SK-N-SH (cell line): ENCODE results near the gene VPS8. TPM values are rescaled to one million over a fixed set of nuclear protein-coding genes. Genes with fewer than 3 reads are reported as not detected.
A peak's percentile ranks its signal among the peaks of the same experiment; 100 is the strongest.

Experiments used
- CTCF ChIA-PET: fragments of 300-600, 350-600 bp; formaldehyde crosslinking; extraction: SDS; loops from one replicate; lab custom pipeline; 2021; lab: Yijun Ruan, JAX
- POLR2A ChIA-PET: fragments of 350-600 bp; sonication (Branson Sonifier 250); formaldehyde crosslinking; extraction: SDS; loops from one replicate; lab custom pipeline; 2020; ENCODE audit warnings: antibody characterized with exemption, inconsistent platforms; lab: Yijun Ruan, JAX
- DNase-seq: peaks from one replicate; pipeline ENCODE4 v3.0.0; 2012
- H2AFZ ChIP-seq: fragments of 200-600 bp; sonication (generic); 2 replicates; pipeline ENCODE4 v1.8.1; 2016; ENCODE audit warnings: antibody characterized with exemption, mild to moderate bottlenecking, low read depth
- H3F3A ChIP-seq: fragments of 200-600 bp; sonication (generic); replicated peaks from 2 replicates; pipeline ENCODE3; 2016; ENCODE audit warnings: antibody characterized with exemption, mild to moderate bottlenecking; ENCODE audit not compliant: insufficient read depth
- H3K27ac ChIP-seq, 2 experiments: fragments of 200-500 bp in 1 of 2; fragments of 200-600 bp in 1 of 2; sonication (Bioruptor generic) in 1 of 2; sonication (generic), shearing (Covaris generic) in 1 of 2; 2 replicates each; pipeline versions ENCODE4 v1.5.1 to v1.6.1; 2014 to 2016; ENCODE audit warnings: low read depth in 2 of 2, inconsistent platforms in 1 of 2, low read length in 1 of 2, mild to moderate bottlenecking in 1 of 2, mixed read lengths in 1 of 2
- H3K27me3 ChIP-seq: fragments of 200-600 bp; sonication (generic), shearing (Covaris generic); 2 replicates; pipeline ENCODE4 v1.6.1; 2016; ENCODE audit warnings: mixed run types; ENCODE audit not compliant: insufficient read depth
- H3K36me3 ChIP-seq, 2 experiments: fragments of 200-500 bp in 1 of 2; fragments of 200-600 bp in 1 of 2; sonication (Bioruptor generic) in 1 of 2; sonication (generic) in 1 of 2; replicated peaks in 1 of 2; 2 replicates each; pipeline versions ENCODE3 to v1.5.1; 2014 to 2016; ENCODE audit warnings: low read length in 1 of 2, mild to moderate bottlenecking in 1 of 2; ENCODE audit not compliant: insufficient read depth in 2 of 2, control insufficient read depth in 1 of 2
- H3K4me1 ChIP-seq, 2 experiments: fragments of 200-500 bp in 1 of 2; fragments of 200-600 bp in 1 of 2; sonication (Bioruptor generic) in 1 of 2; sonication (generic), shearing (Covaris generic) in 1 of 2; 2 replicates each; pipeline versions ENCODE4 v1.5.1 to v1.6.1; 2014 to 2016; ENCODE audit warnings: low read depth in 1 of 2, low read length in 1 of 2, mixed run types in 1 of 2; ENCODE audit not compliant: insufficient read depth in 2 of 2, control insufficient read depth in 1 of 2
- H3K4me2 ChIP-seq: fragments of 200-600 bp; sonication (generic), shearing (Covaris generic); 2 replicates; pipeline ENCODE4 v1.6.1; 2017; ENCODE audit warnings: mixed run types
- H3K4me3 ChIP-seq, 2 experiments: fragments of 200-500 bp in 1 of 2; fragments of 200-600 bp in 1 of 2; sonication (Bioruptor generic) in 1 of 2; sonication (generic), shearing (Covaris generic) in 1 of 2; 2 replicates each; pipeline versions ENCODE4 v1.5.1 to v1.8.1; 2014 to 2016; ENCODE audit warnings: low read depth in 2 of 2, inconsistent platforms in 1 of 2, low read length in 1 of 2, mild to moderate bottlenecking in 1 of 2, mixed read lengths in 1 of 2, moderate library complexity in 1 of 2
- H3K79me2 ChIP-seq: fragments of 200-600 bp; sonication (generic); 2 replicates; pipeline ENCODE4 v1.8.1; 2017; ENCODE audit warnings: mild to moderate bottlenecking; ENCODE audit not compliant: insufficient read depth
- H3K9ac ChIP-seq: fragments of 200-600 bp; sonication (generic); 2 replicates; pipeline ENCODE4 v1.6.1; 2017; ENCODE audit warnings: mixed run types
- H3K9me2 ChIP-seq: fragments of 200-600 bp; sonication (generic); 2 replicates; pipeline ENCODE4 v1.6.1; 2017; ENCODE audit warnings: mixed run types
- H3K9me3 ChIP-seq: fragments of 200-600 bp; sonication (generic); 2 replicates; pipeline ENCODE4 v1.6.1; 2017; ENCODE audit warnings: mixed run types, mild to moderate bottlenecking, moderate library complexity
- H4K20me1 ChIP-seq: fragments of 200-600 bp; sonication (generic); 2 replicates; pipeline ENCODE4 v1.6.1; 2017; ENCODE audit warnings: mild to moderate bottlenecking, mixed run types; ENCODE audit not compliant: insufficient read depth
- CHD2 ChIP-seq: fragments of 150-350 bp; IDR thresholded peaks from 2 replicates; pipeline ENCODE4 v1.6.1; 2018; ENCODE audit warnings: low read length; ENCODE audit not compliant: partially characterized antibody
- ELF1 ChIP-seq: IDR thresholded peaks from 2 replicates; pipeline ENCODE4 v1.4.0; 2012
- FOSL2 ChIP-seq: IDR thresholded peaks from 2 replicates; pipeline ENCODE4 v1.4.0; 2012; ENCODE audit warnings: low read depth, mild to moderate bottlenecking, moderate library complexity, borderline replicate concordance
- FOXM1 ChIP-seq: IDR thresholded peaks from 2 replicates; pipeline ENCODE4 v1.4.0; 2012; ENCODE audit warnings: low read depth, mild to moderate bottlenecking
- GABPA ChIP-seq: IDR thresholded peaks from 2 replicates; pipeline ENCODE4 v1.4.0; 2012; ENCODE audit warnings: low read depth, mild to moderate bottlenecking
- IRF3 ChIP-seq: fragments of 150-350 bp; IDR thresholded peaks from 2 replicates; pipeline ENCODE4 v1.6.1; 2016; ENCODE audit warnings: mild to moderate bottlenecking, low read depth, low read length
- JUND ChIP-seq: IDR thresholded peaks from 2 replicates; pipeline ENCODE4 v1.4.0; 2012
- NFIC ChIP-seq: IDR thresholded peaks from 2 replicates; pipeline ENCODE4 v1.4.0; 2012; ENCODE audit warnings: borderline replicate concordance
- NRF1 ChIP-seq: IDR thresholded peaks from 2 replicates; pipeline ENCODE4 v1.6.1; 2012; ENCODE audit warnings: low read depth, mild to moderate bottlenecking, low read length
- PBX3 ChIP-seq: IDR thresholded peaks from 2 replicates; pipeline ENCODE4; 2012
- POLR2AphosphoS5 ChIP-seq: IDR thresholded peaks from 2 replicates; pipeline ENCODE4 v1.6.1; 2012; ENCODE audit warnings: low read depth, low read length
- RAD21 ChIP-seq: IDR thresholded peaks from 2 replicates; pipeline ENCODE4 v1.6.1; 2012; ENCODE audit warnings: mild to moderate bottlenecking, low read length
- REST ChIP-seq: IDR thresholded peaks from 2 replicates; pipeline ENCODE4 v1.6.1; 2012; ENCODE audit warnings: mild to moderate bottlenecking, low read depth, low read length, moderate library complexity
- RFX5 ChIP-seq: IDR thresholded peaks from 2 replicates; pipeline ENCODE4 v1.6.1; 2012; ENCODE audit warnings: mild to moderate bottlenecking, improper control_type of control experiment, low read length
- TCF12 ChIP-seq: IDR thresholded peaks from 2 replicates; pipeline ENCODE4 v1.4.0; 2012
- TEAD4 ChIP-seq: IDR thresholded peaks from 2 replicates; pipeline ENCODE4 v1.4.0; 2012; ENCODE audit warnings: mild to moderate bottlenecking, borderline replicate concordance; ENCODE audit not compliant: insufficient read depth
- WGBS: methylation state at CpG from one replicate; pipeline ENCODE4 v1.1.6; 2017; ENCODE audit warnings: low lambda C conversion rate; 5-methylcytosine and 5-hydroxymethylcytosine counted together
- polyA plus RNA-seq, 3 experiments: library from polyadenylated mRNA; depleted of rRNA; stranded (reverse); fragments of >200 nt; gene quantifications; 2 replicates each; pipeline ENCODE4 v1.2.3, GENCODE V29; 2012

The VPS8 gene
- polyA plus RNA-seq, 1 of the 3 experiments (the other 2 are of a cell fraction) = 12.8 TPM

GRCh38 chr3:185071287-185071800, 259.4 kb downstream of the VPS8 start:
- H3K9me2 ChIP-seq = no peaks in the 10 kb centered on the region
- H4K20me1 ChIP-seq = no peaks in the 10 kb centered on the region
- H3K36me3 ChIP-seq = no peaks in the 10 kb centered on the region
- WGBS = 45% methylated on average over 4 of the region's 7 CpGs
- TF ChIP-seq FOSL2 (no peak), RAD21 (peak; percentile 16; the same call in 1 of the 2 replicates), TCF12 (no peak), GABPA (no peak)
- no peaks in the 10 kb centered on the region; the same call in 1 of the 2 replicates for H3K27me3 ChIP-seq
- H3K4me2 ChIP-seq = no peak overlapping the region
- POLR2A ChIA-PET = no interaction called here
- CTCF ChIA-PET = interaction anchor here (0.7 to 2.8 kb wide), 12 partner anchors 8 to 199 kb away, joined by 3 to 11 read pairs (median 3); no protein-coding TSS in a partner anchor
- no peaks in the 10 kb centered on the region for H3F3A ChIP-seq
- no peak overlapping the region for H3K9ac ChIP-seq
- no peak overlapping the region for H3K4me3 ChIP-seq
- no peaks in the 10 kb centered on the region for H3K79me2 ChIP-seq
- H2AFZ ChIP-seq = no peak overlapping the region
- H3K27ac ChIP-seq = no peak overlapping the region
- H3K9me3 ChIP-seq = no peaks in the 10 kb centered on the region
- H3K4me1 ChIP-seq = peaks cover 0 to 14% of the 10 kb centered on the region in 2 experiments; a peak in 1 of 4 replicates
- DNase-seq = peak; percentile 48

GRCh38 chr3:185075547-185075946, 263.6 kb downstream of the VPS8 start:
- no peaks in the 10 kb centered on the region for H4K20me1 ChIP-seq
- H2AFZ ChIP-seq = no peak overlapping the region
- ChIA-PET CTCF (interaction anchor here (0.9 kb wide), 1 partner anchor 101 kb away, joined by 3 read pairs; no protein-coding TSS in a partner anchor), POLR2A (no interaction called here)
- H3K36me3 ChIP-seq = no peaks in the 10 kb centered on the region
- no peaks in the 10 kb centered on the region for H3F3A ChIP-seq
- H3K27me3 ChIP-seq = no peaks in the 10 kb centered on the region; the same call in 1 of the 2 replicates
- no peaks in the 10 kb centered on the region for H3K9me3 ChIP-seq
- no peak overlapping the region for H3K4me2 ChIP-seq
- no peaks in the 10 kb centered on the region for H3K79me2 ChIP-seq
- H3K9ac ChIP-seq = no peak overlapping the region
- H3K27ac ChIP-seq = no peak overlapping the region
- no peaks in the 10 kb centered on the region for H3K9me2 ChIP-seq
- H3K4me3 ChIP-seq = no peak overlapping the region
- no peak for DNase-seq
- peaks cover 0 to 8% of the 10 kb centered on the region in 2 experiments; a peak in 1 of 4 replicates for H3K4me1 ChIP-seq
- 87% methylated on average over 8 of the region's 13 CpGs for WGBS
- TF ChIP-seq CHD2 = no peak
- TF ChIP-seq RAD21 = no peak
- no peak for TF ChIP-seq REST
- TF ChIP-seq TEAD4 = no peak
- TF ChIP-seq NRF1 = no peak
- TF ChIP-seq FOSL2 = no peak
- no peak for TF ChIP-seq POLR2AphosphoS5
- no peak for TF ChIP-seq RFX5
- no peak for TF ChIP-seq PBX3
- no peak for TF ChIP-seq ELF1
- TF ChIP-seq JUND = no peak
- TF ChIP-seq FOXM1 = no peak
- no peak for TF ChIP-seq NFIC
- TF ChIP-seq IRF3 = no peak
- TF ChIP-seq, all 33 proteins: peak for 0
